Lung microvascular endothelial cell (primary cell): ENCODE measurements around the gene NQO2. TPM values are rescaled to one million over a fixed set of nuclear protein-coding genes. Genes with fewer than 3 reads are reported as not detected.

Experiments used
- DNase-seq, 2 donors: peaks; one replicate each; pipeline versions ENCODE4 v3.0.0 to v3.0.0-alpha.2; 2010; ENCODE audit warnings: low read depth in 2 of 2
- total RNA-seq: library from RNA; depleted of rRNA; stranded (reverse); fragments of >200 nt; gene quantifications from 2 replicates; pipeline ENCODE4 v1.2.1, GENCODE V29; 2014

NQO2 gene, protein sequence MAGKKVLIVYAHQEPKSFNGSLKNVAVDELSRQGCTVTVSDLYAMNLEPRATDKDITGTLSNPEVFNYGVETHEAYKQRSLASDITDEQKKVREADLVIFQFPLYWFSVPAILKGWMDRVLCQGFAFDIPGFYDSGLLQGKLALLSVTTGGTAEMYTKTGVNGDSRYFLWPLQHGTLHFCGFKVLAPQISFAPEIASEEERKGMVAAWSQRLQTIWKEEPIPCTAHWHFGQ
- total RNA-seq, result 7.6 and 8.5 TPM in 2 replicates

DNA sequence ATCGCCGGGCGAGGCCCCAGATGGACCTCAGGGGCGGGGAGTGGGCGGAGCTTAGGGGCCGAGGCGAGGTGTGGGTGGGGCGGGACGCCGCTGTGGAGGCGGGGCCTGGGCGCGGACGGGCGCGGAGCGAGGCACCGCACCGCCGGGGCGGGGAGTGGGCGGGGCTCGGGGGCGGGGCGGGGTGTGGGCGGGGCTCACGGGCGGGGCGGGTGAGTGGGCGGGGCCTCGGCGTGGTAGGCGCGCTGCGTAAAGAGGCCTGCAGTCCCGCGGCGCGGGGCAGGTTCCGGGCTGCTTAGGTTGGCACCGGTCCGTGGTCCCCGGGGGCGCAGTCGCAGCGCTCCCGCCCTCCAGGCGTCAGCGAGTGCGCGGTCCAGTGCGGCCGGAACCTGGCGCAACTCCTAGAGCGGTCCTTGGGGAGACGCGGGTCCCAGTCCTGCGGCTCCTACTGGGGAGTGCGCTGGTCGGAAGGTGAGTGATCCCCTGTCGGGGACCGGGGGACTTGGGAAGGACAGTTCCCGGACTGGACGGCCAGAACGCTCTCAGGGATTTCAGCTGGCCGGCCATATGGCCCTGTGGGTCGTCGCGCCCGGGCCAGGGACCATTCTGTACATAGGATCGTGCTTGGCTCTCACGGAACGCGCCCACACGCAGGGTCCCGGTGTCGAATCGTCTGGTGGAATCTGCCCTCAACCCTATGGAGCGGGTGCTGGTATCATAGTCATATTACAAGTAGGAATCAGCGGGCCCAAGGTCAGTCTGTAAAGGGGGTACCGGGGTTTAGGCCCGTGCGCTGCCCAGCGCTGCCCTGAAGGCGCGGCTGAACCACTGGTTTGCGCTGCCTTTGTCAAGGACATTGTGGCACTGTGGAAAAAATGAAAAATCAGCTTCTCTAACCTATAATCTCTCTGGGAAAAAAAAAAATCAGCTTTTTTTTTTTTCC is at the start of gene NQO2:
TSS of gene NQO2 (plus strand) at position 277 of the 940 bp plus-strand sequence. CDS start 6,659 bp downstream, outside the sequence.
- peak; percentile 86 to 93 for DNase-seq

DNA sequence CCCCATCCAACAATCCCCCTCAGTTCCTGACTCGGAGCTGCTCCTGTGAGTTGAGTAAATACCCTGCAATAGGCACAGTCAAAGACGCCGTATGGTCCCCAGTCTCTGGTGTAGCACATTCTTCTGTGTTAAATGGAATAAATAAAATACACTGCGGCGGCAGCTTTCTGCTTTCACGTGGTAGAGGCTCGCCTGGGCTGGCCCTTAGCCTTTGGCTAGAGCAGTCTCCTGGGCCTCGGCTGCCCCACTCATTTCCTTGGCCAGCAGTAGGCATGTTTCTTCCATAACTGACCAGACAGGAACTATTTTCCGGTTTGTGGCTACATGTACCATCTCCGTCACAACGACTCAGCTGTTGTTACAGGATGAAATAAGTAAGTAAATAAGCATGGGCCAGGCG is 49.0 kb upstream of the NQO2 start:
- no peak for DNase-seq

DNA sequence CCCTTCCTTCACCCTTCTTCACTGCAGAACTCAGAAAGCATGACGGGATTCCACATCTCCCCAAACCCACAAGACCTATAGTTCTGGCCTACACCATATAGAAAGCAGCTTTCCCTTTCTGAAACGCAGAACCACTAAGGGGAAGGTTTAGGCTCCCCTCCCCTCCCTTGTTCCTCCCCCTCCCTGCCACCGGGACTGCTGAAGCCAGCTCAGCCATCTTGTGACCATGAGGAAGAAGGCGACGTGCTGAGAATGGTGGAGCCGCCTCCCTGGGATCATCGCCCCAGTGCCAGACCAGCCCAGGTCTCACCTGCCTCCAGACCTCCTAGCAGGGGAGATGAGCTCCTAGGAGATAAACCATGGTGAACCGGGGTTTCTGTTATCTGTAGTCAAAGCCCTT is 48.0 kb upstream of the NQO2 start:
- DNase-seq, result no peak

DNA sequence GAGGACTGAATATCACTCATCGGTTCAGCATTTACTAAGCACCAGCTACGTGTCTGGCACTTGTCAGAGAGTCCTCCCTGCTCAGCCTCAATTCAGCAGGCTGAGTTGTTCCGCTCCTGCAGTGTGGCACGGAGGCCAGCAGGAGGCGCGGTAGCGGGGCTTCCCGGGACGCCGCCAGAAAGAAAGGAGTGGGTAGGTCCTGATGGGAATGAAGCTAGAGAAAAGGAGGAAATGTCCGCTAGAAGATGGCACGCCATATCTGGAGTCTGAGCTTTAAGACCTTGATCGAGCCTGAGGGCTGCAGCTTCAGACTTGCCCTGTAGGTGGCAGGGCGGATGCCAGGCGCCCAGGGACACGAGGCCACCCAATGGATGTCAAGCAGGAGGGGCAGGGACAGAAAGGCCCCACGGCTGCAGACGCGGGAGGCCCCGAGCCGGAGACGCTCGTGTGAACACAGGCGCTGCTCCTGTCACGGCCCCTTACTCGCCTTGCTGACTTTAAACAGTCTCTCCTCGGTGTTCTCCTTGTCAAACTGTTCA is 47.1 kb upstream of the NQO2 start:
- DNase-seq, result peak; percentile 80 to 88

DNA sequence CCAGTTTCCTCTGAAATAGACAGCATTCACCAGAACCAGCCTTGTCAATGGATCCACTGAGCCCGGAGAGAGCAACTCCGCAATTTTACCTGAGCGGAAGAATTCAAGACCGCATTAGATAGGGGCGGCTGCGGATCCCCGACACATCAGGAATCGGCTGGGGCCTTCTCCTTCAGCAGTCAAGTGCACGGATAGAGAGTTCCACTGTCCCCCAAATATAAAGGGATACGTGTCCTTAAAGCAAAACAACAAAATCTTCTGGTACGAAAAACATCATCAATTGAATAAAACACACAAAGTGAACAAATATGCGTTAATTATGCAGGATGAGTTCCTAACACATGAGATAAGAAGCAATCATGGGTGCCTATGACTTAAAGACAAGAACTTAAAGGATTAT is 46.6 kb upstream of the NQO2 start:
- no peak for DNase-seq

DNA sequence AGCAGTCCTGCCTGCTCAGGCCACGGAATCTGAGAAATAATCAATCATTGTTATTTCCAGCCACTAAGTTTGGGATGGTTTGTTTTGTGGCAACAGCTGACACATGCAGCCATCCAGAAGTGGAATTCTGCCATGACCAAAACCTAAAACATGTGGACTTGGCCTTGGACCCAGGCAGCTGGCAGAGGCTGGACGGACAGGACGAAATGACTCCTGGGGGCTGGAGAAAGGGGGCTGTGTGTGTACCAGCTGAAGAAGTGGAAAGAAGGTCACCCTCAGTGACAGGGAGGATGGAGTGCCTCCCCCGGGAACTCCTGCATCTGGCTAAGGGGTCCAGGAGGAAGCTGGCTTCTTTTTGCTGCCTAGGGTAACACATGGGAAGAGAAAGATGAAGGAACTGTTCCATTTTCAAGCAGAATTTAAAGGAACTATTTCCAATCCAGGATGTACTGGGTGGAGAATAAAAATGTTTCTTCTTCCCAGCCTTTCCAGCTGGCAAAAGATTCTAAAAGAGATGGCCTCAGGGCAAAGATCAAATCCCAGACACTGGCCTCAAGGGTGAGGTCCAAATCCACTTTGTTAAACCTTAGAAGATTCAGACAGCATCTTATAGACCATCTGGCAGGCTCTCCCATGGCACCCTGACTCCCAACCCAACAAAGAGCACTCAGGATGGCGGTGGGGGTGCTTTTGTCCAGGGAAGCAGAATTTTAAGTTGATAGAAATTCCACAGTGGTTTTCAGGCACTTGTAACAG is 42.6 kb upstream of the NQO2 start:
- DNase-seq, result no peak

DNA sequence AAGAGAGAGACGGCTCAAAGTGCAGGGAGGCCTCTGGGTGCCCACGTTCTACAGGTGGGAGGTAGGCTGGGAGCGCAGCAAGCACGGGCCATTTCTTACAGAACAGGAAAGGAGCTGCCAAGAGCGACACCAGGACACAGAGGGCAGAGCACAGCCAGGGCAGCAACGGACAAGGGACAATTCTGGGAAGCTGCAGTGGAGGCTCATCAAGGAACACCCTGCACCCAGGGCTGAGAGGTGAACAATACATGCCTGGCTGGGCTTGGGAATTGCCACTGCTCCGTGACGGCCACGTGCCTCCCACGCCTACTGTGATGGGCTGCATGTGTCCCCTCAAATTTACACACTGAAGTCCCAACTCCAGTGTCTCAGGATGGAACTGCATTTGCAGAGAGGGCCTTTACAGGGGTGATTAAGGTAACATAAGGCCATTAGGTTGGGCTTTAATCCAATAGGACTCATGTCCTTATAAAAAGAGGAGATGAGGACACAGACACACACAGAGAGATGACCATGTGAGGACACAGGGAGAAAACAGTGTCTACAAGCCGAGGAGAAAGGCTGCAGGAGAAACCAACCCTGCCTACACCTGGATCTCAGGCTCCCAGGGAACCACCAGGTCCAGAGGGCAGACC is 41.9 kb upstream of the NQO2 start:
- DNase-seq, result no peak

DNA sequence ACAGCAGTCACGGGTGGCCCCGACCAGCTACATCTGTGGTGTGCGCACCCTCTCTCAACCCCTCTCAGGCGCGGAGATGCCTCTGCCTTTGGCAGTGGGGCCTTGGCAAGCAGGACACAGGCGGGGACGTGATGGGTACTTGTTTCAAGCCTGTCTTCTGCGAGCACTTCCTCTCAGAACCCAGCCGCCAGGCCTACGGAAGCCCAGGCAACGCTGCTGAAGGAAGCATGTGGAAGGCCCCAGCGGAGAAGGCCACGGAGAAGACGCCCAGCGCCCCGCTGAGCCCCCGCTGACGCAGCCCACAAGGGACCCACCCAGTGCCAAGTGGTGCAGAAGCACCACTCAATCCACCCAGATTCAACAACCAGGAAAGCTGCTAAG is 41.4 kb upstream of the NQO2 start:
- no peak for DNase-seq

DNA sequence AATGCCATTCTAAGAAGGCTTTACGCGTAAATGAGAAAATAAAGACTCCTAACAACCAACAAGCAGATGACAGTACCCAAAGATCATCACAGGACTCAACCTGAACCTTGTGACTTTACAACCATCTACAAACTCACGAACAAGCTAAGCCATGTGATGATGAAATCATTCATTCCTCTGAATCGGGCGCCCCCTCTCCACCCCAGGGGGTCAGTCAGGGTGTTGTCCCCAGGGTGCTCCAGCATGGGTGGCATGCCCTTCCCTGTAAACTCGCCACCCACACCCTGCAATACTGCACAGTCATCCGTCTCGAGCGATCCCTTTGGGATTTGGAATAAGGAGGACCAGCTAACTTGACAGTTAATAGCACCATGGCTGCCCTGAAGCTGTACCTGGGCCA is 40.9 kb upstream of the NQO2 start:
- DNase-seq, result no peak

DNA sequence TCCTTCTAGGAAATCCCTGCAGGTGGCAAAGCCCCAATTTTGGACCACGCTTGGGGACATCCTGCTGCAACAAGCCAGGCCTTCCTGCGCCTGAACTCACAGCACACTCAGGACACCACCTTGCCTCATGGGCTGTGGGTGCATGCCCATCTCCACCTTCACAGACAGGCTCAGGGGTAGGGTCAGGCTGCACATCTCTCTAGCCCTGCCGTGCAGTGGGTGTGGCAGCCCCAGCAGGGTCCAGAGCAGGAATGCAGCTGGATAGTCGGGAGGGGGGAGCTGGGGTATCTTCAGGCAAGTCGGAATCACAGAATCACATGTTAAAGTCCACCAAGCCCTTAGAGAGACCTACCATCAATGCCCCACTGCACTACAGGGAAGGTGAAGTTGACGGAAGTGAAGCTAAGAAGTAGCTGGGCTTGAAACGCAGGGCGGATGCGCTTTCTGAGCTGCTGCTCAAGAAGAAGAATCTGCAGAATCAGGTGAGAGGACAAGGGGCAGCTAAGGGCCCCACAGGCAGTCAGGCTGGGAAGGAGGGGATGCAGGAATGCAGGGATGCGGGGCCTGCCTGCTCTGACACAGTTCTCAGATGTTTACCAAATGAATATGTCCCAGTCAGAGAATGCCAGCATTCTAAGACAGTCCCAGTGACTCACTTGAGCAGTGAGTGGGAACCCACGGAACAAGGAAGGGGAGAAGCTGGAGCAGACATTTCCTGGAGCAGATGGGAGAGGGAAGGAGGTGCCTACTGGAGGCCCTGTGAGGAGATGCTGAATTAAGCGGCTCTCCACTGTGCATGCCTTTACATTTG is 39.6 kb upstream of the NQO2 start:
- peak in 1 of 2 donors; percentile 90 for DNase-seq

DNA sequence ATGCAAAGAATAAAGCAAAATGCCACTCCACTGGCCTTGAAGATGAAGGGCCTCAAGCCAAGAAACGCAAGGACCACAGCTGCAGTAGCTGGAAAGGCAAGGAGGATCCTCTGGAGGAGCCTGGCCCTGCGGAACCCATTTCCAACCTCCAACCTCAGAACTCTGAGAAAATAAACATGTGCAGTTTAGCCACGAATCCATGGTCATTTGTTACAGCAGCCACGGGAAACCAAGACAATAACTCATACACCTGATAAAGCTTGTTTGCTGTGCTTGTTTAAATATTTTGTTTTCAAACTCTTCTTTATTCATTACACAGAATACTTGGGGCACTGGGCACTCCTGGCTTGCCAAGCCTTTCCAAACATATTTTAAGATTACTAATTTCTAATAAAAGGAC is 38.8 kb upstream of the NQO2 start:
- DNase-seq, result peak in 1 of 2 donors; percentile 46

DNA sequence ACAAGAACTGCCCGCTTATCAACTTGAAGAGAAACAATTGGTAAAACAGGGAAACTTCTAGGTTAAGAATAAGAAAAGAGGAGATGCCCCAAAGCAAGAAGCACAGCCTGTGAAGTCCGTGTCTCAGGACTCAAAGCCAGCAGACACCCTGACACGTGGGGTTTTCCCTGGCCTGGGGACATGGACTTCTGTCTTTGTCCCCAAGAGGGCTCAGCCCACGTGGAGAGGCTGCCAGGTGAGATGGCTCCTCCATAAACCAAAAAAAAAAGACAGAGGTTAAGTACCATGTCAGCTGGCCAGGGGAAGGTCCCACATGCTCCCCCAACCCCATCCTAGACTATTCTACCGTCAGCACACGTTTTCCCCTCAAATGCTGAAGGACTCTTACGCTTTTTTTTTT is 38.2 kb upstream of the NQO2 start:
- no peak for DNase-seq

DNA sequence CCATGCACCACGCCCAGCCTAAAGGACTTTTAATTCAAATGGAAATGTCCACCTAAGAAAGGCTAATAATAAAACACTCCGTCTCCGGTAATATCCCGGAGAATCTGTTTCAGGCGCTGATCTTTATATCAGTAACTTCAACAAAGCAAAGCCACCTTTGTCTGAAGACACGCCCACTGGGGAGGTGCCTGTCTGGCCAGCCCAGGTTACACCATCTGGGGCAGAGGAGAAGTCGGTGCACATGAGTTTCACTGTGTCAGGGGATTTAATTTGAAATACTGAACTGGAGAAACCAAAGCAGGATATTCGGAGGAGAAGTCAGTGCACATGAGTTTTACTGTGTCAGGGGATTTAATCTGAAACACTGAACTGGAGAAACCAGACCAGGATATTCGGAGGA is 37.7 kb upstream of the NQO2 start:
- no peak for DNase-seq

DNA sequence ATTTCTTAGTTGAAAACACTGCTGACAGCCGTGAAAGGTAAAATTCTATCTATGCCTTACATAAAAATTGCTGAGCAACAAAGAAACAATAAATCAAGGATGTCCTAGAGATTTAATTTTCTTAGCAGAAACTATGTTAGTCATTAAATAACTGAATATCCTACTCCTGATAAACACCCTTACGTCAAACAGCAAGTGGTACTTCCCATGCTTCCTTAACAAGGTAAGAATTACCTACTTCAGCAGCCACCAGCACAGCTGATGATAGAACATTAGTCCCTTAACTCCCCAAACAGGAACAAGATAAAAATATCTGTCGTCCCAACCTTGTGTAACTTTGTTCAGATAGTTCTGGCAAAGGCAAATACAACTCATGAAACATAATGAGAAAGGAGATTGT is 37.1 kb upstream of the NQO2 start:
- DNase-seq, result no peak

DNA sequence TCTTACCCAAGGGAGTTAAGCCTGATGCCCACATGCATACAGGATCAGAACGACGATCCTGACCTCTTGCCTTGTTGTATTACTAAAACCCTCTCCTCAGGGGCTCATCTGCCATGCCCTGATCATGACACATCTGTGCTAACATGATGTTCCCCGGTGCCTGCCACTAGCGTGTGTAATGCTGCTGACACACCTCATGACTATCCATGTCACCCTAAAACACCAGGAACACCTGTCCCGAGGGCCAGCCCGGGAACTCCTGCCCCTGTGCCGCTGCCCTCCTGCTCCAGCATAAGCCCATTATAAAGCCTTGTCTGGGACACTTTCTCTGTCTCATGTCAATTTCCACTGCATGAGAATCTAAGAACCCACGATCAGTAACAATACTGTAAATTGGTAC is 35.9 kb upstream of the NQO2 start:
- DNase-seq, result no peak

DNA sequence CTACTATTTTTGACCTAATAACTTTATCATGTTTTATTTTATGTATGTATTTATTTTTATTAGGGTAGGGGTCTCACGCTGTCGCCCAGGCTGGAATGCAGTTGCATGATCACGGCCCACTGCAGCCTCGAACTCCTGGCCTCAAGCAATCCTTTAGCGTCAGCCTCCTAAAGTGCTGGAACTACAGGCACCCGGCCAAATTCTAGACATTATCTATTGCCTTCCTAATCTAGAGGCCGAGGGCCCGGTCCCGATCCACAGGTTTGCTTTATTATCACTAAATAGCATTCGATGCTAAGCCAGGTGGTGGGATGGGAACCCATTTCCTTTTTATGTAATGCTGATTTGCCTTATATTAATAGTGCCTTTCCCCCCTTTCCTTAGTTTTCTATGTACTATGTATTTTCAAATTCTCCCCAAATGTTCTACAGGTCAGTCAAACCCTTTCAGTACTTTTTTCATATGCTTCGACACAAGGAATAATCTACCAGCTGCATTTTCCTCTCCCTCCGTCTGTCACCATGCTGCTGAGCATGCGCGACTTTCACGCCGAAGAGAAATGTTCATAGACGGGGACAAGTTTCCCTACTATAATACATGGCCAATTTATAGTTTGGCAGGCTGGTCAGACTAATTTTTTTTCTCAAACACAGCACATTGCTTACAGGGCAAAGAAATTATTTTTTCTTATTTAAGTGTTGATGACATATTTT is 34.7 kb upstream of the NQO2 start:
- no peak for DNase-seq

DNA sequence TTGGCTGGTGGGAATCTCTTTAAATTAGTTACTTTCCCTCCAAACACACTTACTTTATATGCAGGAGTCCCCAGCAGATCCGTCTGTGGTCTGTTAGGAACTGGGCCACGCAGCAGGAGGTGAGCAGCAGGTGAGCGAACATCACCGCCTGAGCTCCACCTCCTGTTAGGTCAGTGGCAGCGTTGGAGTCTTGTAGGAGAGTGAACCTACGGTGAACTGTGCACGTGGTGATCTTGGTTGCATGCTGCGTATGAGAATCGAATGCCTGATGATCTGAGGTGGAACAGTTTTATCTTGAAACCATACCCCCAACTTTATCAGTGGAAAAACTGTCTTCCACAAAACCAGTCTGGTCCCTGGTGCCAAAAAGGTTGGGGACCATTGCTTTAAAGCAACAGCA is 33.3 kb upstream of the NQO2 start:
- no peak for DNase-seq

DNA sequence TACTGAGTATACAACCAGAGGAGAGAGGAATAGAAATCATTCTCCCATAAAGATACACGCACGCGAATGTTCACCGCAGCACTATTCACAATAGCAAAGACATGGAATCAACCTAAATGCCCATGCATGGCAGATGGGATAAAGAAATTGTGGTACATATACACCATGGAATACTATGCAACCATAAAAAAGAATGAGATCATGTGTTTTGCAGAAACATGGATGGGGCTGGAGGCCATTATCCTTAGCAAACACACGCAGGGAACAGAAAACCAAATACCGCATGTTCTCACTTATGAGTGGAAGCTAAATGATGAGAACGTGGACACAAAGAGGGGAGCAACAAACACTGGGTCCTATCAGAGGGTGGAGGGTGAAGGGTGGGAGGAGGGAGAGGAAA is 31.8 kb upstream of the NQO2 start:
- DNase-seq, result no peak

DNA sequence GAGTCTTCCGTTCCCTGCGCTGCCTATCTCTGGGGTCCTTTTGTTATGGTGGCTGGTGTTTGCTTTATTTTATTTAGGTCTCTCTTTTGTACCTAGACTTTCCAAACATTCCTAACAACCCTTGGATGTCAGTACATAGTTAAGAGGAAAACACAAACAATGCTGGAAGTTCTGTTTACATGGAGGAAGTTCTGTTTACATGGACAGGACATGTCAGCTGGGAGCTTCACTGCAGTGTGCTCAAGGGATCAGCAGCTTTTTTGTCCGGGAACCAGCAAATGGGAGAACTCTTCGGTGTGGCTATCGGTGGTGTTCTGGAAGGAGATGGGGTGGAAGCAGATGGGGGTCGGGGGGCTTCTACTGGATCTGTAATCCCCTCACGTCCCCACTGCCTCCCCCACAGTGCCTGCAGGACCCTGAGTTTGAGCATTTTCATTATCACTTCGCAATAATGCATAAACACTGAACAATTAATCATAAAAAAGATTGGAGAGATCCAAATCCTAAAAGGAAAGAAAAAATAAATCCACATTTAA is 31.0 kb upstream of the NQO2 start:
- no peak for DNase-seq

DNA sequence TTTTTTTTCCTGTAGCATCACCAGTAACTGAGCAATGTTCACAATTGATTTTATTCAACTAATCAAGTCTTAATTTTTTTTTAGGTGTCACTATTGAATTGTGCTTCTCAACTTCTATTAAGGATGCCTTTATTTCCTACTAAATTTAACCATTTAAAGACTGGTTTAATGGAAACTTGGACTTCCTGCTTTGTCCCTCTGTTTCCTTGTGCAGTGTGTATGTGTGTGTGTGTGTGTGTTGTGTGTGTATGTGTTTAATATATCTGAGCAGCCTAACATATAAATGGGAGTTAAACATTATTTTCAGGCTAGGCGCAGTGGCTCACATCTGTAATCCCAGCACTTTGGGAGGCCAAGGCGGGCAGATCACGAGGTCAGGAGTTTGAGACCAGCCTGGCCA is 30.1 kb upstream of the NQO2 start:
- no peak for DNase-seq
